Activated CD4-positive, alpha-beta T cell treated with anti-CD3 and anti-CD28 coated beads for 1 hour (primary cell): ENCODE measurements around the gene RBM48.

ENCODE experiments used
- DNase-seq: peaks from one replicate; pipeline ENCODE4 v3.0.0-alpha.2; 2020

RBM48 gene

GRCh38 chr7:92546856-92547497 is 18.4 kb downstream of the RBM48 start:
- no peak for DNase-seq

GRCh38 chr7:92547579-92547978 is 19.0 kb downstream of the RBM48 start:
- DNase-seq: no peak

DNA sequence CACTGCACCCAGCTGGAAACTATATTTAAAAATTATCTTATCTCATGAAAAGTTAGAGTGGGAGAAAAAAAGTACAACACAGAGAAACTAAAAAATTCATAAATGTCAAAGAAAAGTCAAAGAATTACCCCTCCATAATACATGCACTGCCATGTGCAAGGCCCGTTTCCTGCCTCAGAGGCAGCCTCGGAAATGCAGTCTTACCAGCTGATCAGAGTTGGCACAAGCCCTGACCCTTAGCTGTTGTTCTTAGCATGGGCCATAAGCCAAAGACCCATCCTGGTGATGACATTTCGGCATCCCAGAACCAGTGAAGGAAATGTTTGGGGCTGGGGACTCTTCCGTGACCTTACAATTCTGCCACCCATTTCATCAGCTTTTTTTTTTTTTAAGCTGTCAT is 21.6 kb downstream of the RBM48 start:
- no peak for DNase-seq

DNA sequence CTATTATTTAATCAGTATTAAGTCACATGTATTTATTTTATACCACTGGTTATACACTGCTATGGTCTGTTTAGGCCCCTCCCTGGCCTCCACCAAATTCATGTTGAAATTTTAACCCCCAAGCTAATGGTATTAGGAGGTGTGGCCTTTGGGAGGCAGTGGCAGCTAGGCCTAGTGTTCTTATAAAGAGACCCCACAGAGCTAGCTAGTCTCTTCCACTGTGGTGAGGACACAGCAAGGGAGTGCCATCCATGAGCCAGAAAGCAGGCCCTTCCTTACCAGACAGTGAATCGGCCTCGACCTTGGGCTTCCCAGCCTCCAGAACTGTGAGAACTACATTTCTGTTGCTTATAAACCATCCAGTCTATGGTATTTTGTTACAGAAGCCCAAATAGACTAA is 28.7 kb downstream of the RBM48 start:
- no peak for DNase-seq

DNA sequence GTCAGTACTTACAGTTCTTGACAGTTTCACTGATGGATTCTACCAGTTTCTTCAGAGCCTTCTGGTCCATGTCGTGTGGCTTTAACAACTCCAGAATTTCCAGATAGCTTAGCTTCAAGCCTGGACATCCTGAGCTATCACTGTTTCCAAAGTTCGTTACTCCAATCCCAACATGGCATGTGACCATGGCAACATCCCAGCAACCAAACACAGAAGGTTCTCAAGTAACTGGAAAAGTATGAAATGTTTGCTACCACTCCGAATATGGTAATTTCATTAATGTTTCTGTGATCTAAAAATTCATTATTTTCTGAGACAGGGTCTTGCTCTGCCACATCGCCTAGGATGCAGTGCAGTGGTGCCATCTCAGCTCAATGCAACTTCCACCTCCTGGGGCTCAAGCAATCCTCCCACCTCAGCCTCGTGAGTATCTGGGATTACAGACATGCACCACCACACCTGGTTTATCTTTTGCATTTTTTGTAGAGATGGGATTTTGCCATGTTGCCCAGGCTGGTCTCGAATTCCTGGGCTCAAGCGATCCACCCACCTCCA is 29.3 kb downstream of the RBM48 start:
- DNase-seq: no peak

- no peak for DNase-seq
These were observed 32.0 kb downstream of the RBM48 start for GRCh38 chr7:92560602-92561001.

- no peak for DNase-seq
These were observed 34.8 kb downstream of the RBM48 start for GRCh38 chr7:92563345-92563744.

DNA sequence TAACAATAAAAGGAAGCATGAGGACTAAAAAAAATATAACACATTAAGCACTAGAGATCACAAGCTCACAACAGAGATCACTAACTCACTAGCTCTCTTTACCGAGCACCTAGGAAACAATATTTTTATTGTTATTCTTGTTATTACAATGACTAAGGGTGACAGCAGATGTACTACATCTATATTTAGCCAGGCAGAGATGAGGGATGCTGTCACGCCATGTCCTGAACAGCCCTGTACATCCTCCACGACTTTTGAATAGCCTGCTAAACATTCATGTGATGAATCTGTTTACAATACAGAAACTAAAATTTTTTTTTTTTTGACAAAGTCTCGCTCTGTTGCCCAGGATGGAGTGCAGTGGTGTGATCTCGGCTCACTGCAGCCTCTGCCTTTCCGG is 38.9 kb downstream of the RBM48 start:
- DNase-seq: no peak

DNA sequence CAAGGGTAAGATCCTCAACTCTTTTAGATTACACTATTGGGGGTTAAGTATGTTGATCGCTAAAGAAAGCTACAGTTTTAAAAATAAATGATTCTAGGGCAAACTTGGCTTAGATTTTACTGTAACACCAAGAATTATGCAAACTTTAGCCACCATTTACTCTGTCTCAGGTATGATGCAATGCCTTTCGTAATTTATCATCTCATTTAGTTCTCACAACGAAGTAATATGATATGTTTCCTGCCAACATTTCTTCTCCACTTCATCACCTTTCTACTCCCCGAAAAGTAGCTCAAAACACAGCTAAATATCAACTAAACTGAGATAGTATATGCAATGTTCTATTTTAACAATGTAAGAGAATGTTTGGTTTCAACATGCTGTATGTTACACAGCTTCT is 40.5 kb downstream of the RBM48 start:
- no peak for DNase-seq

GRCh38 chr7:92576296-92576695 is 47.7 kb downstream of the RBM48 start:
- no peak for DNase-seq

DNA sequence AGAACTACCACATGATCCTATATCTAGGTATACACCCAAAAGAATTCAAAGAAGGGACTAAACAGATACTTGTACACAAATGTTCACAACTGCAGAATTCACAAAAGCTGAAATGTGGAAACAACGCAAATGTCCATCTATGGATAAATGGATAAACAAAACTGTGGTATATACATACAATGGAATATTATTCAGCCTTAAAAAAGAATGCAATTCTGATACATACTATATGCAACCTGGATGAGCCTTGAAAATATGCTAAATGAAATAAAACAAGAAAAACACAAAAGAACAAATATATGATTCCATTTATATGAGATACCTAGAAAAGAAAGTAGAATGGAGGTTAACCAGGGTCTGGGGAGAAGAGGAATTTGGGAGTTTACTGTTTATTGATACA is 54.4 kb downstream of the RBM48 start:
- DNase-seq: no peak

DNA sequence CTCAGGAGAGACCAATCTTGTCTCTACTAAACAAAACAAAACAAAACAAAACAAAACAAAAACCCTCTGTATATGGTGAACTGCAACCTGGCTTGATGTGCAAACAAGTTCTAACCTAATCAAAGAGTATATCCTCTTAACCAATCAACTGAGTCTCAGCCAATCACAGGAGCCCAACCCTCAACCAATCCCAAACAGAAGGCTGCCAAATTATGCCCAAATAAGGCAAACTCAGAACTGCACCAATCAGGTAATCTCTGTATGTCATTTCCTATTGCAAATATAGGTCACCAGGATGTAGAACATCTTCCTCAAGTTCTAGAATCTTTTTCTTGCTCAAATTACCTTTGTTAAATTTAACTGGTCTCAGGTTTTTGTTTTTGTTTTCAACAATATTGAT is 56.4 kb downstream of the RBM48 start:
- no peak for DNase-seq

DNA sequence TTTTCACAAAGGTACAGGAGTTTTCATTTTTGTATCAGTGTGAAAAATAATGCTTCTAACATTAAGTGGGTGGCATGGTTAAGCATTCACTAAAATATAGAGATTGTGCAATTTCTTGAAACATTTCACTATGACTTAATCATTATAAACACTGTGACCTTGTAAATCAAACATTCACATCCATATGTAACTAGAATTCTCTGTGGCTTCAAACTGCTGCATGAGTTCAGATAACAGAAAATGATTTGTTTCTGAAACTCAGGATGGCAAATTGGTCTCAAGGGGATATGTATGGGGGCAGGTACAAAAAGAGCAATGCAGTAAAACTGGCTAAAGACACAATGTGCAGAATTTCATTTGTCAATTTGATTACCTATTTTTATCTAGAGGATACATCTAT is 57.8 kb downstream of the RBM48 start:
- no peak for DNase-seq

GRCh38 chr7:92586841-92587240 is 58.2 kb downstream of the RBM48 start:
- no peak for DNase-seq
